B cell (primary cell): ENCODE measurements around the gene ARHGEF7. TPM values are rescaled to one million over a fixed set of nuclear protein-coding genes. Genes with fewer than 3 reads are reported as not detected.

Experiments used
- ATAC-seq: fragments of 200-7000 bp; cut with Tn5 transposase; one replicate; pipeline ENCODE4 v1.10.0; 2021; ENCODE audit warnings: low read depth, mild to moderate bottlenecking, moderate number of reproducible peaks, moderate library complexity
- CTCF ChIA-PET: fragments of 350-600 bp; sonication (Branson Sonifier 250); formaldehyde crosslinking; loops from one replicate; lab custom pipeline; 2021; ENCODE audit warnings: antibody characterized with exemption, inconsistent platforms; lab: Charles Lee
- POLR2A ChIA-PET: fragments of 350-600 bp; sonication (Branson Sonifier 250); formaldehyde crosslinking; loops from one replicate; lab custom pipeline; 2021; ENCODE audit warnings: antibody characterized with exemption; lab: Charles Lee
- DNase-seq: peaks from one replicate; pipeline ENCODE4 v3.0.0; 2013
- H2AFZ ChIP-seq: 2 replicates; pipeline ENCODE4 v1.6.1; 2012; ENCODE audit warnings: mild to moderate bottlenecking, low read depth, low read length; ENCODE audit not compliant: insufficient read depth, poor library complexity, severe bottlenecking
- H3K27ac ChIP-seq, 2 donors: 1 replicate in 1 of 2; 2 replicates in 1 of 2; pipeline ENCODE4 v1.5.1; 2012 to 2013; ENCODE audit warnings: low read length in 2 of 2, mild to moderate bottlenecking in 2 of 2, moderate library complexity in 1 of 2
- H3K27me3 ChIP-seq, 4 experiments: fragments of 200-600 bp in 1 of 4; sonication (generic) in 1 of 4; replicated peaks in 1 of 4; 1 replicate in 2 of 4; 2 replicates in 2 of 4; pipeline versions ENCODE4 v1.6.1 to v1.7.0; 2013 to 2016; ENCODE audit warnings: low read length in 3 of 4, mild to moderate bottlenecking in 2 of 4, mixed read lengths in 1 of 4, moderate library complexity in 1 of 4; ENCODE audit not compliant: insufficient read depth in 4 of 4, control insufficient read depth in 3 of 4; ENCODE audit errors: control extremely low read depth in 1 of 4
- H3K36me3 ChIP-seq, 2 experiments: replicated peaks in 1 of 2; 1 replicate in 1 of 2; 2 replicates in 1 of 2; pipeline versions ENCODE4 v1.6.1 to v1.7.1; 2013; ENCODE audit warnings: low read length in 1 of 2; ENCODE audit not compliant: insufficient read depth in 2 of 2, control insufficient read depth in 1 of 2; ENCODE audit errors: control extremely low read depth in 1 of 2, extremely low read depth in 1 of 2
- H3K4me1 ChIP-seq, 2 donors: fragments of 200-600 bp in 1 of 2; sonication (generic) in 1 of 2; 1 replicate in 1 of 2; 2 replicates in 1 of 2; pipeline versions ENCODE4 v1.5.1 to v1.6.1; 2013 to 2017; ENCODE audit warnings: low read length in 2 of 2; ENCODE audit not compliant: control insufficient read depth in 2 of 2, insufficient read depth in 2 of 2
- H3K4me2 ChIP-seq: replicated peaks from 2 replicates; pipeline ENCODE3; 2012; ENCODE audit warnings: mild to moderate bottlenecking, low read depth, low read length; ENCODE audit not compliant: poor library complexity, severe bottlenecking
- H3K4me3 ChIP-seq, 5 experiments: fragments of 200-600 bp in 1 of 5; sonication (generic) in 1 of 5; 1 replicate in 3 of 5; 2 replicates in 2 of 5; pipeline versions ENCODE4 v1.5.1 to v1.7.0; 2011 to 2016; ENCODE audit warnings: low read length in 4 of 5, mild to moderate bottlenecking in 4 of 5, low read depth in 2 of 5, control low read depth in 1 of 5, moderate library complexity in 1 of 5; ENCODE audit not compliant: insufficient read depth in 1 of 5; ENCODE audit errors: control extremely low read depth in 1 of 5, extremely low read depth in 1 of 5
- H3K79me2 ChIP-seq: fragments of 200-600 bp; sonication (generic); one replicate; pipeline ENCODE4 v1.6.0; 2016; ENCODE audit warnings: low read length; ENCODE audit not compliant: control insufficient read depth, insufficient read depth
- H3K9ac ChIP-seq: fragments of 200-600 bp; sonication (generic); 2 replicates; pipeline ENCODE4 v1.6.1; 2017; ENCODE audit warnings: mild to moderate bottlenecking, low read length, moderate library complexity
- H3K9me3 ChIP-seq, 3 donors: one replicate each; pipeline versions ENCODE4 v1.6.1 to v1.7.1; 2013; ENCODE audit warnings: low read length in 2 of 3; ENCODE audit not compliant: control insufficient read depth in 2 of 3, insufficient read depth in 1 of 3; ENCODE audit errors: control extremely low read depth in 1 of 3
- H4K20me1 ChIP-seq: 2 replicates; pipeline ENCODE4 v1.6.0; 2012; ENCODE audit warnings: mild to moderate bottlenecking, low read length; ENCODE audit not compliant: insufficient read depth, control insufficient read depth, poor library complexity, severe bottlenecking
- H3K27ac Mint-ChIP-seq: one replicate; pipeline ENCODE4 v1.8.0; 2021; ENCODE audit warnings: mixed read lengths
- H3K27me3 Mint-ChIP-seq: one replicate; pipeline ENCODE4 v1.8.0; 2021; ENCODE audit warnings: mixed read lengths
- H3K4me1 Mint-ChIP-seq: one replicate; pipeline ENCODE4 v1.8.0; 2021; ENCODE audit warnings: mixed read lengths
- H3K4me3 Mint-ChIP-seq: one replicate; pipeline ENCODE4 v1.8.0; 2021; ENCODE audit warnings: mixed read lengths
- H3K9me3 Mint-ChIP-seq: one replicate; pipeline ENCODE4 v1.8.0; 2022; ENCODE audit warnings: mixed read lengths; ENCODE audit not compliant: insufficient read depth
- CTCF ChIP-seq: fragments of 200-600 bp; IDR thresholded peaks from one replicate; pipeline ENCODE4 v1.8.0; 2022; ENCODE audit warnings: antibody characterized with exemption, mild to moderate bottlenecking
- EZH2 ChIP-seq: IDR thresholded peaks from 2 replicates; pipeline ENCODE4 v1.6.1; 2012; ENCODE audit warnings: borderline replicate concordance, low read depth, mild to moderate bottlenecking, moderate library complexity, low read length; ENCODE audit not compliant: insufficient read depth, poor library complexity, severe bottlenecking
- WGBS: methylation state at CpG from one replicate; pipeline ENCODE4 v1.1.5; 2013; ENCODE audit warnings: missing lambda C conversion rate; ENCODE audit not compliant: insufficient coverage; 5-methylcytosine and 5-hydroxymethylcytosine counted together
- intact Hi-C: fragments of 100-400 bp; cut with micrococcal nuclease; formaldehyde crosslinking; loops from one replicate; pipeline ENCODE4 v1.10.0; 2022
- polyA plus RNA-seq: library from polyadenylated mRNA; depleted of rRNA; stranded (reverse); fragments of >200 nt; gene quantifications from 2 replicates; pipeline ENCODE4 v1.2.3, GENCODE V29; 2012
- total RNA-seq, 2 donors: library from RNA; stranded (reverse); fragments of 120-200 nt in 1 of 2; gene quantifications; 1 replicate in 1 of 2; 2 replicates in 1 of 2; pipeline versions ENCODE4 v1.2.3 to v1.2.4, GENCODE V29; 2013 to 2022

ARHGEF7 gene
- total and polyA plus RNA-seq, 2 donors (not counting 1 experiment from before 2014, with no cell fraction given) = 62.3 to 125 TPM

- Histone ChIP-seq H4K20me1 (no peaks in the 10 kb centered on the region), H3K27me3 (no peaks in the 10 kb centered on the region), H3K4me2 (no peak overlapping the region), H3K4me3 (no peak overlapping the region), H2AFZ (no peak overlapping the region), H3K27ac (no peak overlapping the region), H3K36me3 (peaks cover 0 to 1% of the 10 kb centered on the region in 2 experiments), H3K79me2 (no peaks in the 10 kb centered on the region), H3K9me3 (peaks cover 0 to 11% (median 4%) of the 10 kb centered on the region in 3 donors), H3K9ac (no peak overlapping the region), H3K4me1 (no peaks in the 10 kb centered on the region)
- peaks cover 6% of the 10 kb centered on the region for H3K9me3 Mint-ChIP-seq
- H3K27me3 Mint-ChIP-seq = no peaks in the 10 kb centered on the region
- intact Hi-C loops = no loop called here
- no peak overlapping the region for H3K27ac Mint-ChIP-seq
- no peak overlapping the region for H3K4me3 Mint-ChIP-seq
- DNase-seq (no peak), ATAC-seq (no peak)
- 100% methylated on average over 8 of the region's 9 CpGs for WGBS
- H3K4me1 Mint-ChIP-seq = no peaks in the 10 kb centered on the region
- TF ChIP-seq EZH2 (no peak), CTCF (no peak)
- CTCF ChIA-PET = interaction anchor here (1.2 kb wide), 1 partner anchor 112 kb away, joined by 3 read pairs; no protein-coding TSS in a partner anchor
- POLR2A ChIA-PET = no interaction called here
Measured at GRCh38 chr13:111336666-111337065, 221.6 kb downstream of the ARHGEF7 start.

GRCh38 chr13:111337206-111337605, 222.1 kb downstream of the ARHGEF7 start:
- intact Hi-C loops = no loop called here
- Histone ChIP-seq H3K27me3 (no peaks in the 10 kb centered on the region), H3K9me3 (peaks cover 0 to 15% (median 4%) of the 10 kb centered on the region in 3 donors), H3K4me3 (no peak overlapping the region), H3K27ac (no peak overlapping the region), H2AFZ (no peak overlapping the region), H4K20me1 (no peaks in the 10 kb centered on the region), H3K36me3 (peaks cover 0 to 1% of the 10 kb centered on the region in 2 experiments), H3K79me2 (no peaks in the 10 kb centered on the region), H3K9ac (no peak overlapping the region), H3K4me1 (no peaks in the 10 kb centered on the region), H3K4me2 (no peak overlapping the region)
- no peak for ATAC-seq
- H3K27me3 Mint-ChIP-seq = no peaks in the 10 kb centered on the region
- no peak for DNase-seq
- 93% methylated on average over 4 of the region's 4 CpGs for WGBS
- peaks cover 6% of the 10 kb centered on the region for H3K9me3 Mint-ChIP-seq
- no peak for TF ChIP-seq EZH2
- TF ChIP-seq CTCF = no peak
- ChIA-PET CTCF (no interaction called here), POLR2A (no interaction called here)
- H3K27ac Mint-ChIP-seq = no peak overlapping the region
- no peaks in the 10 kb centered on the region for H3K4me1 Mint-ChIP-seq
- no peak overlapping the region for H3K4me3 Mint-ChIP-seq
